ENCODE results near the gene ZNF202.

Gene ZNF202

GRCh38 chr11:123742724-123743120 is 1.3 kb upstream of the ZNF202 start:
- Histone ChIP-seq H3K36me3 (ENCODE audit: control insufficient read depth in 1 of 2, insufficient read depth in 2 of 2, low read depth in 1 of 2, low read length in 2 of 2) (peaks cover 0 to 13% of the 10 kb centered on the region in 2 experiments), H3K9me3 (ENCODE audit: control insufficient read depth, low read length) (no peaks in the 10 kb centered on the region), H3K4me2 (ENCODE audit: low read length, poor library complexity, severe bottlenecking) (no peak overlapping the region), H2BK12ac (ENCODE audit: low read length in 2 of 2) (no peak overlapping the region), H3K4ac (ENCODE audit: low read depth in 1 of 2, low read length in 2 of 2) (no peak overlapping the region), H2AFZ (ENCODE audit: low read depth, low read length) (no peak overlapping the region), H4K8ac (ENCODE audit: low read length) (peak overlapping the region; percentile 67), H3K4me3 (ENCODE audit: insufficient read depth in 1 of 2, low read depth in 1 of 2, low read length in 2 of 2) (peak overlapping the region in 1 of 2 experiments; percentile 97), H3K18ac (ENCODE audit: low read depth in 1 of 2, low read length in 2 of 2) (no peak overlapping the region), H2BK5ac (ENCODE audit: low read depth, low read length, poor library complexity, severe bottlenecking) (no peak overlapping the region), H2AK5ac (ENCODE audit: low read length, severe bottlenecking) (no peak overlapping the region), H3K14ac (ENCODE audit: low read length in 2 of 2) (no peak overlapping the region), H2BK120ac (ENCODE audit: low read depth, low read length) (no peak overlapping the region), H3K23ac (ENCODE audit: low read length in 2 of 2) (no peak overlapping the region), H3K9ac (ENCODE audit: low read length) (peak overlapping the region; percentile 98), H2BK15ac (ENCODE audit: low read depth, poor library complexity, severe bottlenecking) (no peak overlapping the region), H4K91ac (ENCODE audit: low read length) (no peak overlapping the region), H3K27ac (ENCODE audit: low read length, poor library complexity, severe bottlenecking) (no peak overlapping the region), H3K79me1 (replicated peaks; ENCODE audit: low read length, poor library complexity, severe bottlenecking) (peaks cover 22% of the 10 kb centered on the region), H3K4me1 (ENCODE audit: control insufficient read depth, insufficient read depth, low read depth, low read length) (peaks cover 6% of the 10 kb centered on the region), H3K27me3 (ENCODE audit: control insufficient read depth in 1 of 2, insufficient read depth in 1 of 2, low read length in 2 of 2) (no peaks in the 10 kb centered on the region)
- DNase-seq: no peak
- 6% methylated on average over 2 of the region's 3 CpGs for WGBS

DNA sequence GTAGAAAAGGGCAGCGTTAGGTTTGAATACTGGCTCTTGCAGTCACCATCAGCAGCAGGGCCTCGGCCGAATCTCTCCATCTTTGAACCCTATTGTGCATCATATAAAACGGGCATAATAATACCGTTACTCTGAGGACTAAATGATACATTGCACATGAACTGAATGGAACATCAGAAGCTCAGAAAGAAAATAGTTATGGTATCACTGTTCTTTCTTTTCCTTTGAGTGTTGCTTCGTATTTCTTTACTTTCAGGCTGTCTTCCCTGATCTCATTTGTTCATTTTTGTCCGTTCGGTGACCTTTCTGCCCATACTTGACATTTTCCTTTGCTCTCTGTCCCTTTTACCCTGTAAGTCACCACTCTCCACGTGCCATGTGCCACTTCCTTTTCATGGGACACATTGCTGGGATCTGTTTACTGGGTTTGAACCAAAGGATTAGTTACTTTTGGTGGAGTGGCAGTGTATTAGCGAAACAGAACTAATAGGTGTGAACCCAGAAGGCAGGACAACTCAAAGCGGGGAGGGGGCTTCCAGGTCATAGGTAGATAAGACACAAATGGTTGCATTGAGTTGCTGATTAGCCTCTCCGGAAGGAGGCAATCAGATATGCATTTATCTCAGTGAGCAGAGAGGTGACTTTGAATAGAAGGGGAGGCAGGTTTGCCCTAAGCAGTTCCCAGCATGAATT is 717 bp upstream of the ZNF202 start:
- no peak overlapping the region for H4K91ac ChIP-seq (ENCODE audit: low read length)
- DNase-seq: no peak
- no peak overlapping the region for H3K27ac ChIP-seq (ENCODE audit: low read length, poor library complexity, severe bottlenecking)
- no peak overlapping the region for H3K14ac ChIP-seq (ENCODE audit: low read length in 2 of 2)
- H3K9ac ChIP-seq (ENCODE audit: low read length): peak overlapping the region; percentile 98
- no peak overlapping the region for H2BK5ac ChIP-seq (ENCODE audit: low read depth, low read length, poor library complexity, severe bottlenecking)
- H3K4me1 ChIP-seq (ENCODE audit: control insufficient read depth, insufficient read depth, low read depth, low read length): peaks cover 6% of the 10 kb centered on the region
- H2AK5ac ChIP-seq (ENCODE audit: low read length, severe bottlenecking): no peak overlapping the region
- no peaks in the 10 kb centered on the region for H3K27me3 ChIP-seq (ENCODE audit: control insufficient read depth in 1 of 2, insufficient read depth in 1 of 2, low read length in 2 of 2)
- H3K23ac ChIP-seq (ENCODE audit: low read length in 2 of 2): no peak overlapping the region
- peak overlapping the region; percentile 31 for H3K4me2 ChIP-seq (ENCODE audit: low read length, poor library complexity, severe bottlenecking)
- H3K79me1 ChIP-seq (replicated peaks; ENCODE audit: low read length, poor library complexity, severe bottlenecking): peaks cover 22% of the 10 kb centered on the region
- no peak overlapping the region for H2BK12ac ChIP-seq (ENCODE audit: low read length in 2 of 2)
- no peak overlapping the region for H3K18ac ChIP-seq (ENCODE audit: low read depth in 1 of 2, low read length in 2 of 2)
- peak overlapping the region; percentile 52 for H4K8ac ChIP-seq (ENCODE audit: low read length)
- H2BK120ac ChIP-seq (ENCODE audit: low read depth, low read length): no peak overlapping the region
- H2BK15ac ChIP-seq (ENCODE audit: low read depth, poor library complexity, severe bottlenecking): no peak overlapping the region
- H3K4ac ChIP-seq (ENCODE audit: low read depth in 1 of 2, low read length in 2 of 2): no peak overlapping the region
- no peaks in the 10 kb centered on the region for H3K9me3 ChIP-seq (ENCODE audit: control insufficient read depth, low read length)
- peaks cover 0 to 18% of the 10 kb centered on the region in 2 experiments for H3K36me3 ChIP-seq (ENCODE audit: control insufficient read depth in 1 of 2, insufficient read depth in 2 of 2, low read depth in 1 of 2, low read length in 2 of 2)
- H3K4me3 ChIP-seq (ENCODE audit: insufficient read depth in 1 of 2, low read depth in 1 of 2, low read length in 2 of 2): peak overlapping the region in 1 of 2 experiments; percentile 97
- peak overlapping the region; percentile 60 for H2AFZ ChIP-seq (ENCODE audit: low read depth, low read length)
- 38% methylated on average over 12 of the region's 12 CpGs for WGBS

DNA sequence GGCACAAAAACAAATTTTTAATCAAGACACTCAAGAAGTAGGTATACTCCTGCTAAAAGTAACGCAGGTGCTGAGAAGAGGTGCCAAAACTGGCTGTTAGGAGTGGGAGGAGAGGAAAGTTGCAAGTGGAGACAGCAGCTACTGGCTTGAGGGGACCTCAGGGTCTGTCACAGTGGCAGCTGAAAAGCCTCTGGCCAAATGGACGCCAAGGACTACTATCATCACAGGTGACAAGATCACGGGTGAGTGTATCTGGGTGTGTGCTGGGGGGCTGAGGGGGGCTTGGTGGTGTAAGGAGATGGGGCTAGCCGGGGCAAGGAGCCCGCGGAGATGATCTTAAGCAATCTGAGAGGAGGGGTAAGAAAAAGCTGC is 687 bp downstream of the ZNF202 start:
- peak overlapping the region; percentile 55 for H2BK120ac ChIP-seq (ENCODE audit: low read depth, low read length)
- no peaks in the 10 kb centered on the region for H3K27me3 ChIP-seq (ENCODE audit: control insufficient read depth in 1 of 2, insufficient read depth in 1 of 2, low read length in 2 of 2)
- H3K9ac ChIP-seq (ENCODE audit: low read length): peak overlapping the region; percentile 98
- no peak overlapping the region for H2BK5ac ChIP-seq (ENCODE audit: low read depth, low read length, poor library complexity, severe bottlenecking)
- H3K18ac ChIP-seq (ENCODE audit: low read depth in 1 of 2, low read length in 2 of 2): peak overlapping the region; percentile 64 to 77
- peaks cover 0 to 32% of the 10 kb centered on the region in 2 experiments for H3K36me3 ChIP-seq (ENCODE audit: control insufficient read depth in 1 of 2, insufficient read depth in 2 of 2, low read depth in 1 of 2, low read length in 2 of 2)
- peak; percentile 11 for DNase-seq
- peak overlapping the region in 1 of 2 experiments; percentile 82 for H3K4ac ChIP-seq (ENCODE audit: low read depth in 1 of 2, low read length in 2 of 2)
- H3K4me1 ChIP-seq (ENCODE audit: control insufficient read depth, insufficient read depth, low read depth, low read length): peaks cover 6% of the 10 kb centered on the region
- H4K91ac ChIP-seq (ENCODE audit: low read length): no peak overlapping the region
- H2AK5ac ChIP-seq (ENCODE audit: low read length, severe bottlenecking): no peak overlapping the region
- no peak overlapping the region for H3K14ac ChIP-seq (ENCODE audit: low read length in 2 of 2)
- H2BK15ac ChIP-seq (ENCODE audit: low read depth, poor library complexity, severe bottlenecking): no peak overlapping the region
- peak overlapping the region; percentile 75 for H3K4me2 ChIP-seq (ENCODE audit: low read length, poor library complexity, severe bottlenecking)
- no peak overlapping the region for H3K27ac ChIP-seq (ENCODE audit: low read length, poor library complexity, severe bottlenecking)
- H3K23ac ChIP-seq (ENCODE audit: low read length in 2 of 2): no peak overlapping the region
- H3K9me3 ChIP-seq (ENCODE audit: control insufficient read depth, low read length): no peaks in the 10 kb centered on the region
- H3K79me1 ChIP-seq (replicated peaks; ENCODE audit: low read length, poor library complexity, severe bottlenecking): peaks cover 28% of the 10 kb centered on the region
- WGBS: 0% methylated on average over 6 of the region's 6 CpGs
- H2AFZ ChIP-seq (ENCODE audit: low read depth, low read length): peak overlapping the region; percentile 81
- no peak overlapping the region for H4K8ac ChIP-seq (ENCODE audit: low read length)
- no peak overlapping the region for H2BK12ac ChIP-seq (ENCODE audit: low read length in 2 of 2)
- peak overlapping the region; percentile 89 to 97 for H3K4me3 ChIP-seq (ENCODE audit: insufficient read depth in 1 of 2, low read depth in 1 of 2, low read length in 2 of 2)

DNA sequence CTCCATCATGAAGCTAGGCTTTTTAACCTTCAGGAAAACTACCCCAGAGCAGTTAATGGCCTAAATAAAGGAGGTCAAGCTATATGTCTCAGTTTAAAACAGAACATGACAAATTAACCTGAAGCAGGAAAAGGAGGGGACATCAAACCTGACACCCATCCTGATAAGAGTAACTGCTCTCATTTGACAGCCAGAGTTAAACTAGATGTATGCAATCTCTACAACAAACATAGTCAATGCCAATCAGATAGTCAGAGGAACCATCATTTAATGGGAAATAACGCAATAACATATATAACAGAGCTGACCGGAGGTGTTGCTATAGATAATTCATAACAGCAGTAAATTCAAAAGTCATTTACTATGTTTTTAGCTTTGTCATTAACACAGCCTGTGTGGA is 3.1 kb downstream of the ZNF202 start:
- Histone ChIP-seq H4K91ac (ENCODE audit: low read length) (no peak overlapping the region), H3K4me3 (ENCODE audit: insufficient read depth in 1 of 2, low read depth in 1 of 2, low read length in 2 of 2) (no peak overlapping the region), H3K36me3 (ENCODE audit: control insufficient read depth in 1 of 2, insufficient read depth in 2 of 2, low read depth in 1 of 2, low read length in 2 of 2) (peaks cover 0 to 55% of the 10 kb centered on the region in 2 experiments), H3K14ac (ENCODE audit: low read length in 2 of 2) (no peak overlapping the region), H2BK120ac (ENCODE audit: low read depth, low read length) (no peak overlapping the region), H2AK5ac (ENCODE audit: low read length, severe bottlenecking) (no peak overlapping the region), H4K8ac (ENCODE audit: low read length) (no peak overlapping the region), H3K9me3 (ENCODE audit: control insufficient read depth, low read length) (no peaks in the 10 kb centered on the region), H2BK5ac (ENCODE audit: low read depth, low read length, poor library complexity, severe bottlenecking) (no peak overlapping the region), H3K18ac (ENCODE audit: low read depth in 1 of 2, low read length in 2 of 2) (no peak overlapping the region), H3K79me1 (replicated peaks; ENCODE audit: low read length, poor library complexity, severe bottlenecking) (peaks cover 44% of the 10 kb centered on the region), H2AFZ (ENCODE audit: low read depth, low read length) (no peak overlapping the region), H3K4me1 (ENCODE audit: control insufficient read depth, insufficient read depth, low read depth, low read length) (peaks cover 6% of the 10 kb centered on the region), H3K9ac (ENCODE audit: low read length) (no peak overlapping the region), H3K23ac (ENCODE audit: low read length in 2 of 2) (no peak overlapping the region), H3K27ac (ENCODE audit: low read length, poor library complexity, severe bottlenecking) (no peak overlapping the region), H3K4ac (ENCODE audit: low read depth in 1 of 2, low read length in 2 of 2) (no peak overlapping the region), H3K4me2 (ENCODE audit: low read length, poor library complexity, severe bottlenecking) (no peak overlapping the region), H3K27me3 (ENCODE audit: control insufficient read depth in 1 of 2, insufficient read depth in 1 of 2, low read length in 2 of 2) (no peaks in the 10 kb centered on the region), H2BK12ac (ENCODE audit: low read length in 2 of 2) (no peak overlapping the region), H2BK15ac (ENCODE audit: low read depth, poor library complexity, severe bottlenecking) (no peak overlapping the region)
- WGBS: no CpG with 5 or more reads among the region's 2 CpGs
- no peak for DNase-seq

All from mesenchymal stem cell (in vitro differentiated cells and primary cell).